Stimulated activated CD4-positive, alpha-beta T cell treated with anti-CD3 and anti-CD28 coated beads, Interleukin-4, amount 100 ng/mL, for 4 hours (primary cell): ENCODE data around the gene HTRA3.

ENCODE experiments used
- DNase-seq, 2 experiments: peaks; one replicate each; pipeline ENCODE4 v3.0.0-alpha.2; 2020

The HTRA3 gene

GRCh38 chr4:8250227-8250626, 19.3 kb upstream of the HTRA3 start:
- DNase-seq, result no peak

- DNase-seq, result no peak
Measured at GRCh38 chr4:8250637-8251036, 18.9 kb upstream of the HTRA3 start.

GRCh38 chr4:8251110-8251883, 18.3 kb upstream of the HTRA3 start:
- DNase-seq, result no peak

GRCh38 chr4:8252301-8253173, 17.0 kb upstream of the HTRA3 start:
- DNase-seq, result no peak

DNA sequence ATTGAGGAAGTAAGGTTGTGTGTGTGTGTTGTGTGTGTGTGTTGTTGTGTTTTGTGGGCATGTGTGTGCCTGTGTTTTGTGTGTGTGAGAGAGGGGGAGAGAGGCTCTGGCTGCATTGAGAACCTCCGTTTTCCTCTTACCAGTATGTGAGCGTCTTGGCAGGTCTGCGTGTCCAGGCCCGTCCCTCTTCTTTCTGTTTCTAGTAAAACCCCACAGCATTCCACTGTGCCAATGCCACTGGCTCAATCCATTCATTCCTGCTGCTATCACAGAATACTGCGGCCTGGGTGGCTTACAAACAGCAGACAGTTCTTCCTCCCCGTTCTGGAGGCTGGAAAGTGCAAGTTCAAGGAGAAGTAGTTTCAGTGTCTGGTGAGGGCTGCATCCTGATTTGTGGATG, 15.5 kb upstream of the HTRA3 start:
- DNase-seq, result no peak

GRCh38 chr4:8255698-8256441, 13.7 kb upstream of the HTRA3 start:
- no peak for DNase-seq

GRCh38 chr4:8257854-8258253, 11.7 kb upstream of the HTRA3 start:
- DNase-seq, result no peak

GRCh38 chr4:8258552-8259212, 10.9 kb upstream of the HTRA3 start:
- no peak for DNase-seq

DNA sequence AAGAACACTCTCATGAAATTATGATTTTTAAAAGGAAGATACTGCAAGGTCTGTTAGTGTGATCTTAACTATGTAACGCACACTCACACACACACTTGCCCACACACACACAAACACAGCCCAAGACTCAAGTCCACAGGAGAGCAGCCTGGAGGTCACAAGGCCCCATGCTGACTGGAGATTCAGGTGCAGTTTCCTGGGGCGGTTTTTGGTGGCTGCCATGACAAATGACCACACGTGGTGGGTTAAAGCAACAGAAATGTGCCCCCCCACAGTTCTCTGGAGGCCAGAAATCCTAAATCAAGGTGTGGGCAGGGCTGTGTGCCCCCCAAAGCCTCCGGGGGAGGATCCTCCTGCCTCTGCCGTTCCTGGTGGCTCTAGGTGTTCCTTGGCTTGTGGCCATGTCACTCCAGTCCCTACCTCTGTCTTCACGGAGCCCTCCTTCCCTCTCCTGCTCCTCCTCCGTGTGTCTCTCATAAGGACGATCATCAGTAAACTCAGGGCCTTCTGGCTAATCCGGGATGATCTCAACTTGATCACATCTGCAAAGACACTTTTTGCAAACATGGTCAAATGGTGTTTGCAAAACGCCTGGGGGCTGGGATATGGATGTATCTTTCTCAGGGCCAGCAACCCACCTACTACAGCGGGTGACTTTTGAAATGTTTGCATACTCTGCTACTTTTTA, 9.7 kb upstream of the HTRA3 start:
- DNase-seq, result no peak

DNA sequence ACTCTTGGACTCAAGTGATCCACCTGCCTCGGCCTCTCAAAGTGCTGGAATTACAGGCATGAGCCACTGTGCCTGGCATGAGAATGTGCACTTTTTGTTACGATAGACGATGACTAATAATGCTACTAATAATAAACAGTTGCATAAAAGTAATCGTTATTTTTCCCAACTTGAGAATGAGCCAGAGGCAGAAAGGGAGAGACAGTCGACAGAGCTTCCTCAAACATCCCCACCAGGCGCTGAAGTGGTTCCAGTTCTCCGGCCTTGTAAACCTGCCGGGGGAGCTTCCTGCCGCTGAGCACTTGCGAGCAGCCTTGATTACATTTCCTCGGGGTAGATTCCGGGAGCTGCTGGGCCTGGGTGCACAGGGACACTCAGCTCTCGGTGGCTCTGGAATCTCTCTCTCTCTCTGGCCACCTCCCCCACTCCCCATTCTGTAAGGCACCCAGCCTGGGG, 8.9 kb upstream of the HTRA3 start:
- DNase-seq, result no peak

GRCh38 chr4:8261851-8262535, 7.6 kb upstream of the HTRA3 start:
- DNase-seq, result no peak

- DNase-seq, result no peak
Measured at GRCh38 chr4:8262637-8263322, 6.8 kb upstream of the HTRA3 start.

GRCh38 chr4:8263397-8263796, 6.2 kb upstream of the HTRA3 start:
- DNase-seq, result no peak

GRCh38 chr4:8264106-8264505, 5.4 kb upstream of the HTRA3 start:
- DNase-seq, result no peak

- no peak for DNase-seq
Measured at GRCh38 chr4:8265171-8265929, 4.2 kb upstream of the HTRA3 start.

DNA sequence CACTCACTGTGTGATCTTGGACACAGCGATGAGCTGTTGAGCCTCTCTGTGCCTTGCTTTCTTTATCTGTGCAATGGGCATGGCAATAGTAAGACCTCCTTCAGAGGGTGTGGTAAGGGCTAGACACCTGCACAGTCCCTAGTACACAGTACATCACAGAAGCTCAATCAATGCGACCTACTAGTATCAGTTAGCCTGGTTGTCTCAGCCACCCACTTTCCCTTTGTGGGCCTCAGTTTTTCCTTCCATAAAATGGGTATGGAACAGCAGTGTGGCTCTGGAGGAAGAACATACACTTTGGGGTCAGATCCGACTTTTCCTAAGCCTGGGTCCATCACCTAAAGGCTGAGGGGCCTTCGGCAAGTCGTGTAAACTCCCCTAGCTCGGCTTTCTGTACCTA, 3.5 kb upstream of the HTRA3 start:
- DNase-seq, result no peak

- no peak for DNase-seq
Measured at GRCh38 chr4:8266508-8266907, 3.0 kb upstream of the HTRA3 start.

DNA sequence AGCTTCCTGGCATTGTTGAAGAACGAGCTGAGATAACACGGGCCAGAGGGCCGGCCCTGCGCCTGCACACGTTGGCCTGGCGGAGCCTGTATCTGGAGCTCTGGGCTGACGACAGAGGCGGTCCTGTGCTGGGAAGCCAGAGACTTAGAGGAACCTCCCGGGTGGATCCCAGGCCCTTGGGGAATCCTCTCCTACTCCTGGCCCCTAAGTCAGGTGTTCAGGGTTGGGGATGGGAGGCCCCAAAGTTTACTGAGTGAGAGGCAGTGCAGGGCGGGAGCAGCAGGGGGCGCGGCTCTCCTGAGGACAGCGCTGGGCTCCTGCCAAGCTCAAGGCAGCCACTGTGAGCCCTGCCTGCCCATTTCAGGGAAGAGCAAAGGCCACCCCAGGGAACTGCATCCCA, 2.5 kb upstream of the HTRA3 start:
- DNase-seq, result no peak

DNA sequence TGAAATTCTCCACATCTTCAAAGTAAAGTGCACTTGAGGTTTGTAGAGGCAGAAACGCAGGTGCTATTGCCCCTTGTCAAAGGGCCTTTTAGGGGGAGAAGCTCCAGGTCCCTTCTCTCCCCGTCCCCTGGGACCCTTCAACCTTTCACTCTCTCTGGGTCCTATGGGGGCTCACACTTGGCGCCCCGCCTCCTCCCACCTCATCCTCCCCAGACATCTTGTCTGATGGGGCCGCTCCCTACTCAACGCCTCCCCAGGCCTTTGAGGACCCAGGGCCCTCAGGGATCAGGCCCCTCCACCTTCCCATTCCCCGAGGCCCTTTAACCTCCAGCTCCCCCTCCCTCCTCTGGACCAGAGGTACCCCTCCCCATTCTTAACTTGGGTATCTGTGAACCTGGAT, 1.3 kb upstream of the HTRA3 start:
- DNase-seq, result no peak

GRCh38 chr4:8268901-8269534, 536 bp upstream of the HTRA3 start:
- DNase-seq, result no peak
